ENCODE results near the gene PPP1R13B.
"Not testable (repeated sequence)": the region's sequence is repeated elsewhere in the genome, so short reads cannot be mapped to it uniquely, and the experiment has no call there.

The PPP1R13B gene

GRCh38 chr14:103830511-103831270 lies 16.7 kb downstream of the PPP1R13B start:
- DNase-seq = no peak

GRCh38 chr14:103828315-103828967 lies 18.9 kb downstream of the PPP1R13B start:
- DNase-seq = no peak

GRCh38 chr14:103825101-103825500 lies 22.3 kb downstream of the PPP1R13B start:
- DNase-seq = no peak

GRCh38 chr14:103820908-103821307 lies 26.5 kb downstream of the PPP1R13B start:
- DNase-seq = no peak

GRCh38 chr14:103820382-103820781 lies 27.0 kb downstream of the PPP1R13B start:
- no peak for DNase-seq

GRCh38 chr14:103819503-103820307 lies 27.7 kb downstream of the PPP1R13B start:
- DNase-seq = peak; percentile 86

GRCh38 chr14:103818870-103819269 lies 28.5 kb downstream of the PPP1R13B start:
- DNase-seq = no peak

- no peak for DNase-seq
Observed at GRCh38 chr14:103818422-103818821, 29.0 kb downstream of the PPP1R13B start.

- DNase-seq = no peak
Observed at GRCh38 chr14:103817595-103817994, 29.8 kb downstream of the PPP1R13B start.

- no peak for DNase-seq
Observed at GRCh38 chr14:103816991-103817390, 30.4 kb downstream of the PPP1R13B start.

- DNase-seq = no peak
Observed at GRCh38 chr14:103815253-103815652, 32.1 kb downstream of the PPP1R13B start.

- no peak for DNase-seq
Observed at GRCh38 chr14:103811189-103811588, 36.2 kb downstream of the PPP1R13B start.

GRCh38 chr14:103808403-103809001 lies 38.9 kb downstream of the PPP1R13B start:
- peak; percentile 88 for DNase-seq

GRCh38 chr14:103806805-103807204 lies 40.6 kb downstream of the PPP1R13B start:
- DNase-seq = no peak

- no peak for DNase-seq
Observed at GRCh38 chr14:103805708-103806107, 41.7 kb downstream of the PPP1R13B start.

GRCh38 chr14:103803661-103804060 lies 43.7 kb downstream of the PPP1R13B start:
- DNase-seq = no peak

GRCh38 chr14:103802356-103802755 lies 45.0 kb downstream of the PPP1R13B start:
- DNase-seq = no peak

- DNase-seq = peak; percentile 58
Observed at GRCh38 chr14:103801459-103801858, 45.9 kb downstream of the PPP1R13B start.

- DNase-seq = not testable (repeated sequence)
Observed at GRCh38 chr14:103793192-103793591, 54.2 kb downstream of the PPP1R13B start.

GRCh38 chr14:103788086-103788485 lies 59.3 kb downstream of the PPP1R13B start:
- DNase-seq = no peak

GRCh38 chr14:103782376-103782775 lies 65.0 kb downstream of the PPP1R13B start:
- no peak for DNase-seq

GRCh38 chr14:103776319-103776718 lies 71.1 kb downstream of the PPP1R13B start:
- DNase-seq = not testable (repeated sequence)

- DNase-seq = no peak
Observed at GRCh38 chr14:103775506-103775905, 71.9 kb downstream of the PPP1R13B start.
